T47D (cell line): ENCODE data around the gene FEM1A.
A peak's percentile ranks its signal among the peaks of the same experiment; 100 is the strongest.
"Not testable (repeated sequence)": the region's sequence is repeated elsewhere in the genome, so short reads cannot be mapped to it uniquely, and the experiment has no call there.

Experiments used
- DNase-seq, 2 experiments: peaks; one replicate each; pipeline versions ENCODE4 v3.0.0 to v3.0.0-alpha.2; 2011 to 2012; ENCODE audit warnings: low read depth in 1 of 2, low spot score in 1 of 2
- JUND ChIP-seq: IDR thresholded peaks from 2 replicates; pipeline ENCODE4 v1.6.1; 2012; ENCODE audit warnings: low read depth
- in situ Hi-C: cut with HindIII; loops from 2 replicates; pipeline ENCODE4 v1.10.0; 2016; ENCODE audit warnings: low sequenced_read_pairs, low pct_unique_long_range_greater_than_20kb

FEM1A gene

DNA sequence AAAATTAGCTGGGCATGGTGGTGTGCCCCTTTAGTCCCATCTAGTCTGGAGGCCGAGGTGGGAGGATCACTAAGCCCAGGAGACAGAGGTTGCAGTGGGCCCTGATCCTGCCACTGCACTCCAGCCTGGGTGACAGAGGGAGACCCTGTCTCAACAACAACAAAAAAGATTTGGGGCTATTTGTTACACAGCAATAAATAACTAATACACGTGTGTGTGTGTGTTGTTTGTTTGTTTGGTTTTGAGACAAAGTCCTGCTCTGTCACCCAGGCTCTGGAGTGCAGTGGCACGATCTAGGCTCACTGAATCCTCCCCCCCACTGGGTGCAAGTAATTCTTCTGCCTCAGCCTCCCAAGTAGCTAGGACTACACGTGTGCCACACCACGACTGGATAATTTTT, 32.9 kb upstream of the FEM1A start:
- no peak for DNase-seq
- in situ Hi-C loops, result no loop called here
- no peak for TF ChIP-seq JUND

DNA sequence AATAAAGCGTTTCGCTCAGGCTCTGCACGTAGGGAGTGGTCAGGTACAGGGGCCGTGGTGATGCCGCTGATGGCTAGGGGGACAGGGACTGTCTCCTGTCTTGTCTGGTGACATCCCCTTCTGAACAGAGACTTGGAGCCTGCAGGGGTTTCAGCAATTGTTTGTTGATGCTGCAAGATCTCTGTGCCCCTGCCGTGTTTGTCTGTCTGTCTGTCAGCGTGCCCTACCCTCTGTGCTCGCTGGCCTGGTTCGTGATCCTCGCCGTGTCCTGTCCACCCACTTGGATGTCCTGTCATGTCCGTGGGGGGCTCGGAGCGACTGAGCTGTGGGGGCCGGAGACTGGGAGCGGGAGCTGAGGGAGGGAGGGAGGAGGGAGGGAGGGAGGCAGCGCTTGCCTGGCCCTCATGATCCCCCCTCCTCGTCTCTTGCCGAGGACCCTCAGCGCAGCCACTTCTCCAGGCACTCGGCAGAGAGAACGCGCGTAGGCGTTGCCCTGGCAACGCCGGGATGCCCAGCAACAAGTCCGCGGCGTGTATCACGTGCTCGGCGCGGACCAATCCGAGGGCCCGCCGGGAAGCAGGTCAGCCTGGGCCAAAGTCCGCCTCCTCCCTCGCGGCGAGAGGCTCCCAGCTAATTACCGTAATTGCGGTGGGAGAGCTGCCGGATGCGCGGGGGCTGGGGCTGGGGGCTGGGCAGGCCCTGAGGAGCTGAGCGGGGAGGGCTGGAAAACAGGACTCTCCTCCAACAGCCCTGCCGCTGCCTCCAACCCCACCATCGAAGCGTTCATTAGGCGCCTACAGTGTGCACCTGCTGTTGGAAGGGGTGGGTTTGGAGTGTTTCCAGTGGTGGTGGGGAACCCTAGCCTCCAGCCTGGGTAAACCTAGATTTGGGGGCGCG, 31.9 kb upstream of the FEM1A start:
- peak; percentile 85 to 94 for DNase-seq
- in situ Hi-C loops, result no loop called here
- no peak for TF ChIP-seq JUND

- in situ Hi-C loops, result no loop called here
- no peak for DNase-seq
- TF ChIP-seq JUND, result no peak
Observed at GRCh38 chr19:4760285-4760650, 31.3 kb upstream of the FEM1A start.

DNA sequence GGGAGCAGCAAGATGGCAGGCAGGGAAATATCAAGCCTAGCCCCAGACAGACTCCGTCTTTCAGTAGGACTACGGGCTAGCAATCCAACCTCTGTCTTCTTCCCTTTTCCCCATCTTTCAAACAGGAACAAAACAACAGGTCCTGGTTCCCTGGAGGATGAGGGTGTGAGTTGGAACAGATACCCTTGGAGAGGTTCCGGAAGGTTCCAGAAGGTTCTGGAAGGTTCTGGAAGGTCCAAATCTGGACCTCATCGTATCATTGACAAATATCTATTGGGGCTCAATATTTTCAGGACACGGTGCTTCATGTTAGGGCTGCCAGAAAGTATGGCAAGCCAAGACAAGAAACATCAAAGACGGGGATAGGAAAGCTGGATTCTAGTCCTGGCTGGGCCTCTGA, 28.5 kb upstream of the FEM1A start:
- no peak for DNase-seq
- TF ChIP-seq JUND, result no peak
- in situ Hi-C loops, result no loop called here

- in situ Hi-C loops, result no loop called here
- DNase-seq, result no peak
- TF ChIP-seq JUND, result no peak
Observed at GRCh38 chr19:4764393-4764660, 27.2 kb upstream of the FEM1A start.

DNA sequence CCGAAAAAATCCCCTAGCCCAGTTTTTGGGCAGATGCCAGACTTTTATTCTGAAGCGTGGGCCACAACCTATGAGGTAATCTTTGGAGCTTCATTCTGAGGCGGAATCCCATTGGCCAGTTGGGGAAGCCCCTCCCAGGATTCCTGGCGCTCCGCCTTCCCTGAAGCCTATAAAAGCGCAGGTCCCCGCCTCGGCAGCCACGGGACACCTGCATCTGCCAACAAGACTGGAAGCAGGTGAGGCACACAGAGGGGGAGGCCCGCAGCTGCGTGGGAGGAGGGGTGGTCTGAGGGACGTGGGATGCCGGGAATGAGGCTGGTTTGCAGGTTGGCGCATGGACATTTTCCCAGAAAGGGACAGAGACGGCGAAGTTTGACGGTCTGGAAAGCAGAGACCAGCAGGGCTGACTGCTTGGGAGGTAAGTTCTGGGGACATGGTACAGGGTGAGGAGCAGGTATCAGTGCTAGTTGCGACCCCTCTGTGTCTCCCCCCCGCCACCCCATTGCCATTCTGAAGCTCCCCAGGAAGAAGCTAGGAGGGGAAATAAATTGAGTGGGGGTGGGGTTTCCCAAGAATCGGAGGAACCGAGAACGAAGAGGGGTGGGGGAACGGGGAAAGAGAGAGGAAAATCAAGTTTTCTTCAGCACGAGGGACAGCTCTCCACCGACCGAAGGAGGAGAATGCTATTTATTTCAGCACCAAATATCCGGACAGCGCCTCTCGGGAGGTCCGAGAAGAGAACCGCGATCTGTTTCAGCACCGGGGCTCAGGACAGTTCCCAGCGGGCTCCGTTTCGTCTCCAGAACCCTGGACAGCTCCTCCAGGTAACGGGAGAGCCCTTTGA, 22.4 kb upstream of the FEM1A start:
- in situ Hi-C loops, result no loop called here
- DNase-seq, result peak; percentile 52 to 92
- TF ChIP-seq JUND, result no peak

GRCh38 chr19:4772566-4772965, 19.0 kb upstream of the FEM1A start:
- in situ Hi-C loops, result no loop called here
- TF ChIP-seq JUND, result no peak
- DNase-seq, result no peak

DNA sequence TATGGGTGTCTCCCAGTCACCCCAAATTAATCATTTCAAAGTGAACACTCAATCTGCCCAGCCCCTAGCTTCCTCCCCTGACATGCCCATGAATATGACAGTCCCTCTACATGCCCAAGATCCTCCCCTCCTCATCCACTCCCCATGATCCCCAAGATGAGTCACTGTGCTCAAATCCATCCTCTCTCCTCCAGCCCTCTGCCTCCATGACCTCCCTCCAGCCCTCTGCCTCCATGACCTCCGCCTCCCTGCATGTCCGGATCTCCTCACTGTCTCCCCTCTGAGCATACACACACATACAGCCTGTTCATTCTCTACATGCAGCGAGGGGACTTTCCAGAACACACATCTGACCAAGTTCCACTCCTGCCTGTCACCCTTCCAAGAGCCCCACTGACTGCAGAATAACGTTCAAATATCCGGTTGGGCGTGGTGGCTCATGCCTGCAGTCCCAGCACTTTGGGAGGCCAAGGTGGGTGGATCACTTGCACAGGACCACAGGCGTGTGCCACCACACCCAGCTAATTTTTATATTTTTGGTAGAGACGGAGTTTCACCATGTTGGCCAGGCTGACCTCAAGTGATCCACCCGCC, 18.4 kb upstream of the FEM1A start:
- in situ Hi-C loops, result no loop called here
- TF ChIP-seq JUND, result no peak
- DNase-seq, result no peak

- no peak for TF ChIP-seq JUND
- DNase-seq, result no peak
- in situ Hi-C loops, result no loop called here
Observed at GRCh38 chr19:4774136-4774535, 17.4 kb upstream of the FEM1A start.

DNA sequence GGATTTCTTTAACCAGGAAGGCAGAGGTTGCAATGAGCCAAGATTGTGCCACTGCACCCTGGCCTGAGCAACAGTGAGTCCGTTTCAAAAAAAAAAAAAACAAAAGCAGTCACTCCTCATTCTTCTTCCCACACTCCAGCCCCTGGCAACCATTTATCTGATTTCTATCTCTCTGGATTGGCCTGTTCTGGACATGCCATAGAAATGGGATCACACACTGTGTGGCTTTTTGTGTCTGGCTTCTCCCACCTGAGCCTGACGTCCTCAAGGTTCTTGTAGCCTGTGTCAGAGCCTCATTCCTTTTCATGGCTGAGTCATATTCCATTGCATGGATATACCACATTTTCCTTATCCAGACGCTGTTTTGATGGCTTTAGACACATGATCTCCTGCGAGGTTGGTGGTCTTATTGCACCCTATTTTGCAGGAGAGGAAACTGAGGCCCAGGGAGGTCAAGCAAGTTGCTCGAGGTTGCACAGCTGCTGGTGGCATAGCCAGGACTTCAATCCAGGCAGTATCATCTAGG, 15.8 kb upstream of the FEM1A start:
- peak in 1 of 2 experiments; percentile 40 for DNase-seq
- in situ Hi-C loops, result no loop called here
- TF ChIP-seq JUND, result no peak

- no peak for TF ChIP-seq JUND
- in situ Hi-C loops, result no loop called here
- DNase-seq, result no peak
Observed at GRCh38 chr19:4776436-4777211, 14.9 kb upstream of the FEM1A start.

DNA sequence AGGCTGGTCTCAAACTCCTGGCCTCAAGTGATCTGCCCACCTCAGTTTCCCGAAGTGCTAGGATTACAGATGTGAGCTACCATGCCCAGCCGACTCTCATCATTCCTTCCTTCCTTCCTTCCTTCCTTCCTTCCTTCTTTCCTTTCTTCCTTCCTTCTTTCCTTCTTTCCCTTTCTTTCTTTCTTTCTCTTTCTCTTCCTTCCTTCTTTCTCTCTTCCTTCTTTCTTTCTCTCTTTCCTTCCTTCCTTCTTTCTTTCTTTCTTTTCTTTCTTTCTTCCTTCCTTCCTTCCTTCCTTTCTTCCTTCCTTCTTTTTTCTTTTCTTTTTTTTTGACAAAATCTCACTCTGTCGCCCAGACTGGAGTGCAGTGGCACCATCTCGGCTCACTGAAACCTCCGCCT, 13.4 kb upstream of the FEM1A start:
- DNase-seq, in situ Hi-C loops: not testable (repeated sequence)

GRCh38 chr19:4780860-4781259, 10.7 kb upstream of the FEM1A start:
- no peak for DNase-seq
- no peak for TF ChIP-seq JUND
- in situ Hi-C loops, result no loop called here
